Liver (tissue), 9 donors: ENCODE measurements around the gene NDUFA13. TPM values are rescaled to one million over a fixed set of nuclear protein-coding genes. Genes with fewer than 3 reads are reported as not detected.

Experiments
- DNase-seq: peaks from one replicate; pipeline ENCODE4 v3.0.0-alpha.2; 2017; ENCODE audit warnings: low spot score
- H3K27ac ChIP-seq, 2 donors: one replicate each; pipeline ENCODE4 v1.7.0; 2013; ENCODE audit warnings: inconsistent platforms in 2 of 2, low read length in 2 of 2, control low read depth in 1 of 2, low read depth in 1 of 2, mild to moderate bottlenecking in 1 of 2
- H3K27me3 ChIP-seq, 4 donors: one replicate each; pipeline versions ENCODE4 v1.6.1 to v1.7.0; 2013; ENCODE audit warnings: low read length in 3 of 4, inconsistent platforms in 1 of 4, mild to moderate bottlenecking in 1 of 4, moderate library complexity in 1 of 4; ENCODE audit not compliant: control insufficient read depth in 4 of 4, insufficient read depth in 4 of 4
- H3K36me3 ChIP-seq, 4 donors: one replicate each; pipeline versions ENCODE4 v1.6.1 to v1.7.0; 2013; ENCODE audit warnings: low read length in 3 of 4, mild to moderate bottlenecking in 3 of 4, low read depth in 1 of 4, moderate library complexity in 1 of 4; ENCODE audit not compliant: control insufficient read depth in 4 of 4, insufficient read depth in 3 of 4
- H3K4me1 ChIP-seq, 4 donors: one replicate each; pipeline versions ENCODE4 v1.6.1 to v1.7.0; 2013; ENCODE audit warnings: low read length in 3 of 4, mild to moderate bottlenecking in 3 of 4, moderate library complexity in 1 of 4; ENCODE audit not compliant: control insufficient read depth in 4 of 4, insufficient read depth in 4 of 4
- H3K4me3 ChIP-seq, 3 donors: one replicate each; pipeline versions ENCODE4 v1.6.1 to v1.7.0; 2013; ENCODE audit warnings: low read length in 3 of 3, control low read depth in 1 of 3, low read depth in 1 of 3, mild to moderate bottlenecking in 1 of 3
- H3K9ac ChIP-seq, 2 donors: one replicate each; pipeline ENCODE4 v1.7.0; 2013; ENCODE audit warnings: low read length in 2 of 2, mild to moderate bottlenecking in 2 of 2, moderate library complexity in 2 of 2, control low read depth in 1 of 2, low read depth in 1 of 2
- H3K9me3 ChIP-seq, 4 donors: one replicate each; pipeline versions ENCODE4 v1.6.1 to v1.7.0; 2013; ENCODE audit warnings: low read length in 3 of 4; ENCODE audit not compliant: control insufficient read depth in 4 of 4
- ATF3 ChIP-seq: IDR thresholded peaks from 2 replicates; pipeline ENCODE4 v1.6.1; 2016; ENCODE audit warnings: antibody characterized with exemption
- EGR1 ChIP-seq, 2 donors: IDR thresholded peaks; 2 replicates each; pipeline ENCODE4 v1.6.1; 2016 to 2018; ENCODE audit warnings: antibody characterized with exemption in 2 of 2, low read depth in 2 of 2
- FOXA1 ChIP-seq: IDR thresholded peaks from 2 replicates; pipeline ENCODE4 v1.6.1; 2016; ENCODE audit warnings: antibody characterized with exemption
- FOXA2 ChIP-seq: IDR thresholded peaks from 2 replicates; pipeline ENCODE4 v1.6.1; 2016; ENCODE audit warnings: antibody characterized with exemption
- GABPA ChIP-seq, 2 donors: IDR thresholded peaks in 1 of 2; conservative IDR thresholded peaks in 1 of 2; 2 replicates each; pipeline ENCODE4 v1.6.1; 2016; ENCODE audit warnings: antibody characterized with exemption in 2 of 2, mild to moderate bottlenecking in 1 of 2, moderate library complexity in 1 of 2
- HNF4A ChIP-seq, 2 donors: conservative IDR thresholded peaks; 2 replicates each; pipeline ENCODE4 v1.6.1; 2016; ENCODE audit warnings: antibody characterized with exemption in 2 of 2, mild to moderate bottlenecking in 2 of 2
- HNF4G ChIP-seq: IDR thresholded peaks from 2 replicates; pipeline ENCODE4 v1.6.1; 2016; ENCODE audit warnings: antibody characterized with exemption
- JUND ChIP-seq, 2 donors: IDR thresholded peaks; 2 replicates each; pipeline ENCODE4 v1.6.1; 2016; ENCODE audit warnings: antibody characterized with exemption in 2 of 2
- MAX ChIP-seq: IDR thresholded peaks from 2 replicates; pipeline ENCODE4 v1.6.1; 2016; ENCODE audit warnings: antibody characterized with exemption
- NR2F2 ChIP-seq: IDR thresholded peaks from 2 replicates; pipeline ENCODE4 v1.6.1; 2016; ENCODE audit warnings: antibody characterized with exemption
- RAD21 ChIP-seq, 2 donors: IDR thresholded peaks; 2 replicates each; pipeline ENCODE4 v1.6.1; 2016; ENCODE audit warnings: antibody characterized with exemption in 2 of 2, mild to moderate bottlenecking in 2 of 2
- REST ChIP-seq: IDR thresholded peaks from 2 replicates; pipeline ENCODE4 v1.6.1; 2016; ENCODE audit warnings: antibody characterized with exemption, mild to moderate bottlenecking
- RXRA ChIP-seq, 2 donors: IDR thresholded peaks; 2 replicates each; pipeline ENCODE4 v1.6.1; 2017 to 2018; ENCODE audit warnings: antibody characterized with exemption in 2 of 2, mild to moderate bottlenecking in 1 of 2
- SP1 ChIP-seq: IDR thresholded peaks from 2 replicates; pipeline ENCODE4 v1.6.1; 2018; ENCODE audit warnings: antibody characterized with exemption, mild to moderate bottlenecking
- TAF1 ChIP-seq: conservative IDR thresholded peaks from 2 replicates; pipeline ENCODE4 v1.6.1; 2016; ENCODE audit warnings: antibody characterized with exemption, mild to moderate bottlenecking
- YY1 ChIP-seq: IDR thresholded peaks from 2 replicates; pipeline ENCODE4 v1.6.1; 2016; ENCODE audit warnings: antibody characterized with exemption, mild to moderate bottlenecking
- ZBTB33 ChIP-seq: IDR thresholded peaks from 2 replicates; pipeline ENCODE4 v1.6.1; 2016; ENCODE audit warnings: antibody characterized with exemption
- WGBS: extraction: QIAGEN DNeasy Blood & Tissue Kit; methylation state at CpG from one replicate; pipeline ENCODE4 v1.1.7; 2013; 5-methylcytosine and 5-hydroxymethylcytosine counted together
- polyA plus RNA-seq, 2 donors: library from polyadenylated mRNA; stranded (reverse) in 1 of 2; unstranded in 1 of 2; fragments of 200-250 nt in 1 of 2; fragments of >200 nt in 1 of 2; fragmentation: Nextera tagmentation in 1 of 2; extraction: Ambion mirVana in 1 of 2; gene quantifications; one replicate each; pipeline versions ENCODE4 v1.2.1 to v1.2.3, GENCODE V29; 2013 to 2015
- total RNA-seq, 2 donors: library from RNA; depleted of rRNA; stranded (reverse); fragments of >200 nt; gene quantifications; one replicate each; pipeline ENCODE4 v1.2.3, GENCODE V29; 2014
- TF ChIP-seq, protein P1 (sequence below): fragments of 150-350 bp; IDR thresholded peaks from 2 replicates; pipeline ENCODE4 v1.5.1; 2017; ENCODE audit warnings: improper control_type of control experiment, low read depth, low read length; ENCODE audit not compliant: missing input control
- donor health status: healthy.
- donor health status: healthy.
- donor health status: healthy.
- donor health status: healthy.
- donor health status: healthy.

Gene NDUFA13
- total and polyA plus RNA-seq, 4 donors, result 45.3 to 239 (median 130) TPM

DNA sequence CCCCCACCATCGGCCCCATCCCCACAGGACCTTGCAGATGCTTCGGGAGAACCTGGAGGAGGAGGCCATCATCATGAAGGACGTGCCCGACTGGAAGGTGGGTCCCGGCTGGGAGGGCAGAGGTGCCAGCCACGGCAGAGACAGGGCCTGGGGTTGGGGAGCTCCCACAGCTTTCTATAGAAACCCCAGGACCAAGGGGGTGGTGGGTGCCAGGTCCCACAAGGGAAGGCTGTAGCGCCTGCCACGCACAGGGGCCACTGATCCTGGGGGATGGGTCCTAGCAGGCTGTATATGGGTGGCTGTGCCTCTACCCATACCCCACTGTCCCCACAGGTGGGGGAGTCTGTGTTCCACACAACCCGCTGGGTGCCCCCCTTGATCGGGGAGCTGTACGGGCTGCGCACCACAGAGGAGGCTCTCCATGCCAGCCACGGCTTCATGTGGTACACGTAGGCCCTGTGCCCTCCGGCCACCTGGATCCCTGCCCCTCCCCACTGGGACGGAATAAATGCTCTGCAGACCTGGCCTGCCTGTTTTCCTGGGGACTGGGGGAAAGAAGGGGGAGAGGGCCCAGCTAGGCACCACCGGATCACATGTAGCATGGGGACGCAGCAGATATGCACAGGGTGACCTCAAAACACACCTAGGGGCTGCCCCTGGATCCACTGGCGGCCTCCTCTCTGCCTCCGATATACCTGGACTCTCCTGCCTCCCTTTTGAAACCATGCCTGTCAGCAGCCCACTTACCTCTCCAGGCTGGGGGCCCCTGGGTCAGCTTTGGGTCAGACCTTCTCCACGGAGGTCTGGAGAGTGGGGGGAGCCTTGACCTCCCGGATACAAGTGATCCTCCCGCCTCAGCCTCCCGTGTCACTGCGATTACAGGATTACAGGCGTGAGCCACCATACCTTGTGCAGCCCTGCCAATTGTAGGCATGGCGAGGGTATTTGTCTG, 11.9 kb downstream of the NDUFA13 start:
- Histone ChIP-seq H3K36me3 (peaks cover 0 to 10% (median 6%) of the 10 kb centered on the region in 4 donors), H3K27ac (no peak overlapping the region), H3K4me3 (no peak overlapping the region), H3K9ac (no peak overlapping the region), H3K9me3 (no peaks in the 10 kb centered on the region), H3K27me3 (no peaks in the 10 kb centered on the region), H3K4me1 (peaks cover 0 to 7% (median 3%) of the 10 kb centered on the region in 4 donors)
- WGBS, result 96% methylated on average over 27 of the region's 27 CpGs
- DNase-seq, result no peak
- TF ChIP-seq JUND (IDR thresholded peaks at IDR 0.05), result no peak

DNA sequence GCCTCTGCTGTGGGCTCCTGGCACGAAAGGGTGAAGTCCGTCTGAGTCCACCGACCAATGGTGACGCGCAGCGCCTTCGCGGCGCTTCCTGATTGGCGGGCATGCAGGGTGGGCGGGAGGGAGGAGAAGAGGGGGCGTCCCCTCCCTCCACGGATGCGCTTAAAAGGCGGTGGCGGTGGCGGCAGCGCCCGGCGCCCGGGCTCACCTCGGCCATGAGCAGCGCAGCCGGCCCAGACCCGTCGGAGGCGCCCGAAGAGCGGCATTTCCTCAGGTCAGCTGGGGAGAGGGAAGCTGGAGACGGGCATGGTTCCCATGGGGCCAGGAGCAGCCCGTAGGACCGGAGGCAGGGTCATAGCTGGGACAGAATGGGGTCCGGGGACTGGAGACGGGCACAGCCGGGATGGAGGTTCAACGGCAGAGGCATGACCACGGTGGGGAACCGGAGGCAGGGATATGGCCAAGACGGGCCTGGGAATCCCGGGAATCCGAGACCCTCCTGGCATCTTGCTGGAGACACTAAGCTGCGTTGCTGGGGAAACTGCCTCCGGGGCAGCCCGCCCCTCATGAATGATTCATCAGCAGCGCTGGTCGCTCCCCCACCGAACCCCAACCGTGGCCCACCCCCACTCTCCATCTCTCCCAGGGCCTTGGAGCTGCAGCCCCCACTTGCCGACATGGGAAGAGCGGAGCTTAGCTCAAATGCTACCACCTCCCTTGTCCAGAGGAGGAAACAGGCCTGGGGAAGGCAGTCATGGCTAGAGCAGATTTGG, 12.9 kb downstream of the NDUFA13 start, which contains the start of gene YJEFN3:
YJEFN3 (plus strand) TSS at position 191 of the 770 bp plus-strand sequence; CDS start at position 213, 22 bp downstream.
- H3K9ac ChIP-seq, result no peak within 1 kb of the TSS
- H3K4me1 ChIP-seq, result peaks cover 0 to 7% (median 3%) of the 10 kb centered on the region in 4 donors
- no peak within 1 kb of the TSS for H3K27ac ChIP-seq
- 87% methylated on average over 50 of the region's 50 CpGs for WGBS
- TF ChIP-seq, protein P1, sequence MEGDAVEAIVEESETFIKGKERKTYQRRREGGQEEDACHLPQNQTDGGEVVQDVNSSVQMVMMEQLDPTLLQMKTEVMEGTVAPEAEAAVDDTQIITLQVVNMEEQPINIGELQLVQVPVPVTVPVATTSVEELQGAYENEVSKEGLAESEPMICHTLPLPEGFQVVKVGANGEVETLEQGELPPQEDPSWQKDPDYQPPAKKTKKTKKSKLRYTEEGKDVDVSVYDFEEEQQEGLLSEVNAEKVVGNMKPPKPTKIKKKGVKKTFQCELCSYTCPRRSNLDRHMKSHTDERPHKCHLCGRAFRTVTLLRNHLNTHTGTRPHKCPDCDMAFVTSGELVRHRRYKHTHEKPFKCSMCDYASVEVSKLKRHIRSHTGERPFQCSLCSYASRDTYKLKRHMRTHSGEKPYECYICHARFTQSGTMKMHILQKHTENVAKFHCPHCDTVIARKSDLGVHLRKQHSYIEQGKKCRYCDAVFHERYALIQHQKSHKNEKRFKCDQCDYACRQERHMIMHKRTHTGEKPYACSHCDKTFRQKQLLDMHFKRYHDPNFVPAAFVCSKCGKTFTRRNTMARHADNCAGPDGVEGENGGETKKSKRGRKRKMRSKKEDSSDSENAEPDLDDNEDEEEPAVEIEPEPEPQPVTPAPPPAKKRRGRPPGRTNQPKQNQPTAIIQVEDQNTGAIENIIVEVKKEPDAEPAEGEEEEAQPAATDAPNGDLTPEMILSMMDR, result no peak
- no peak for TF ChIP-seq FOXA1
- no peak for TF ChIP-seq RXRA (IDR thresholded peaks at IDR 0.05)
- TF ChIP-seq JUND (IDR thresholded peaks at IDR 0.05), result no peak
- no peak for TF ChIP-seq RAD21 (IDR thresholded peaks at IDR 0.05)
- no peak for TF ChIP-seq ATF3
- TF ChIP-seq EGR1 (IDR thresholded peaks at IDR 0.05; ENCODE audit: low read depth in 2 of 2), result no peak
- no peak for TF ChIP-seq ZBTB33
- no peak for TF ChIP-seq TAF1
- no peak for TF ChIP-seq REST
- no peak for TF ChIP-seq YY1
- TF ChIP-seq FOXA2, result no peak
- no peak for TF ChIP-seq NR2F2
- TF ChIP-seq MAX, result no peak
- TF ChIP-seq HNF4A (conservative IDR thresholded peaks at IDR 0.05), result no peak
- no peak for TF ChIP-seq GABPA (IDR thresholded peaks at IDR 0.05 in 1 of 2, conservative IDR thresholded peaks at IDR 0.05 in 1 of 2)
- no peak for TF ChIP-seq HNF4G
- TF ChIP-seq SP1, result no peak
- no peaks in the 10 kb centered on the region for H3K27me3 ChIP-seq
- peaks cover 0 to 10% (median 6%) of the 10 kb centered on the region in 4 donors for H3K36me3 ChIP-seq
- DNase-seq, result no peak
- H3K4me3 ChIP-seq, result no peak within 1 kb of the TSS
- H3K9me3 ChIP-seq, result no peaks in the 10 kb centered on the region
